K562 (cell line): ENCODE results near the gene AMDHD2. TPM values are rescaled to one million over a fixed set of nuclear protein-coding genes. Genes with fewer than 3 reads are reported as not detected.

Source experiments
- CHCHD3 ChIP-seq: fragments of 250-450 bp; sonication (Bioruptor Pico); IDR thresholded peaks from 2 replicates; pipeline ENCODE4 v2.1.2; 2022; ENCODE audit warnings: mild to moderate bottlenecking
- CREB3L1 ChIP-seq: fragments of 450-650 bp; IDR thresholded peaks from 2 replicates; pipeline ENCODE4 v1.6.1; 2014; ENCODE audit warnings: low read depth, mild to moderate bottlenecking, moderate library complexity, borderline replicate concordance
- GATA2 ChIP-seq: sonication (generic); formaldehyde crosslinking; IDR thresholded peaks from 2 replicates; pipeline ENCODE4 v1.4.0; 2020; ENCODE audit warnings: mild to moderate bottlenecking, missing genetic modification reagents
- MGA ChIP-seq: fragments of 450-650 bp; IDR thresholded peaks from 2 replicates; pipeline ENCODE4 v1.6.1; 2016; ENCODE audit warnings: mild to moderate bottlenecking, moderate library complexity
- MXD1 ChIP-seq: fragments of 250-450 bp; sonication (Bioruptor Pico); IDR thresholded peaks from 2 replicates; pipeline ENCODE4 v1.8.0; 2021; ENCODE audit warnings: borderline replicate concordance, mild to moderate bottlenecking, moderate library complexity; ENCODE audit not compliant: poor library complexity, severe bottlenecking
- NFYB ChIP-seq: IDR thresholded peaks from 2 replicates; pipeline ENCODE4 v1.6.1; 2011; ENCODE audit warnings: mild to moderate bottlenecking, moderate library complexity; ENCODE audit not compliant: insufficient read length; ENCODE audit errors: extremely low read depth
- PPARD ChIP-seq: fragments of 250-450 bp; sonication (Bioruptor Pico); IDR thresholded peaks from 2 replicates; pipeline ENCODE4 v1.8.0; 2022; ENCODE audit warnings: inconsistent platforms, mild to moderate bottlenecking, moderate library complexity
- SNAPC5 ChIP-seq: fragments of 250-450 bp; sonication (Bioruptor Pico); IDR thresholded peaks from 2 replicates; pipeline ENCODE4 v1.8.0; 2021; ENCODE audit warnings: moderate library complexity, mild to moderate bottlenecking, inconsistent platforms
- ZBTB33 ChIP-seq: sonication (generic); formaldehyde crosslinking; IDR thresholded peaks from 2 replicates; pipeline ENCODE4 v1.8.1; 2023; ENCODE audit warnings: mild to moderate bottlenecking, missing genetic modification reagents
- ZNF175 ChIP-seq: fragments of 200-800 bp; sonication (Bioruptor generic); IDR thresholded peaks from 2 replicates; pipeline ENCODE4 v1.6.1; 2016; ENCODE audit warnings: low read depth, mild to moderate bottlenecking, missing genetic modification characterization, missing compliant biosample characterization
- polyA plus RNA-seq, 8 experiments: library from polyadenylated mRNA; depleted of rRNA in 4 of 8; stranded (reverse) in 5 of 8; unstranded in 3 of 8; fragments of >200 nt; fragmentation: Nextera tagmentation in 2 of 8; fragmentation: Illumina TruSeq in 1 of 8; extraction: Ambion mirVana in 2 of 8; extraction: Trizol in 1 of 8; gene quantifications; 2 replicates each; pipeline versions ENCODE4 v1.2.1 to v1.2.3, GENCODE V29; 2011 to 2014; ENCODE audit warnings: inconsistent platforms in 1 of 8, missing spikeins in 1 of 8
- total RNA-seq, 7 experiments: library from RNA; depleted of rRNA in 6 of 7; stranded (reverse); fragments of >200 nt in 6 of 7; fragmentation: Illumina TruSeq in 2 of 7; extraction: Trizol in 2 of 7; gene quantifications; 2 replicates each; pipeline versions ENCODE4 v1.2.1 to v1.2.3, GENCODE V29; 2011 to 2021; ENCODE audit warnings: low replicate concordance in 1 of 7

The AMDHD2 gene
- total and polyA plus RNA-seq, 9 of the 15 experiments (the other 6 are each of a cell fraction or from before 2014, with no cell fraction given), result 0.38 to 56.9 (median 18.3) TPM; not detected in 1

- TF ChIP-seq MGA (no peak), SNAPC5 (CRISPR knock-in tag) (no peak), PPARD (no peak), CREB3L1 (no peak), MXD1 (CRISPR knock-in tag) (no peak), ZNF175 (CRISPR knock-in tag) (no peak), CHCHD3 (CRISPR knock-in tag) (no peak), NFYB (no peak), ZBTB33 (CRISPR knock-in tag) (no peak), GATA2 (no peak)
These were observed 5.6 kb upstream of the AMDHD2 start (continued) for GRCh38 chr16:2514333-2515179.
